H1 (cell line): ENCODE data around the gene METAP1D. TPM values are rescaled to one million over a fixed set of nuclear protein-coding genes. Genes with fewer than 3 reads are reported as not detected.

ENCODE experiments used
- CTCF ChIA-PET: fragments of 300-600 bp; sonication (Branson Sonifier 250); formaldehyde crosslinking; loops from one replicate; lab custom pipeline; 2021; ENCODE audit not compliant: partially characterized antibody; lab: Charles Lee
- POLR2A ChIA-PET: fragments of 300-600 bp; sonication (Branson Sonifier 250); formaldehyde crosslinking; loops from one replicate; lab custom pipeline; 2021; ENCODE audit warnings: inconsistent platforms; ENCODE audit not compliant: partially characterized antibody; lab: Charles Lee
- DNase-seq, 2 experiments: peaks; one replicate each; pipeline versions ENCODE4 v3.0.0 to v3.0.0-alpha.2; 2010 to 2022; ENCODE audit warnings: low spot score in 2 of 2, low read depth in 1 of 2, mixed read lengths in 1 of 2
- FAIRE-seq: peaks from 2 replicates; lab custom pipeline; 2011; peaks lifted over from hg19 to GRCh38; lab: Jason Lieb, UNC
- H2AFZ ChIP-seq: 2 replicates; pipeline ENCODE4 v1.8.1; 2012; ENCODE audit warnings: low read length, inconsistent platforms
- H2AK5ac ChIP-seq: 2 replicates; pipeline ENCODE4 v1.6.1; 2013; ENCODE audit warnings: low read depth, low read length
- H2BK120ac ChIP-seq: replicated peaks from 2 replicates; pipeline ENCODE3; 2013; ENCODE audit warnings: low read depth, low read length, inconsistent platforms
- H2BK12ac ChIP-seq: 2 replicates; pipeline ENCODE4 v1.6.1; 2013; ENCODE audit warnings: low read depth, low read length
- H2BK15ac ChIP-seq: 2 replicates; pipeline ENCODE4 v1.6.1; 2013; ENCODE audit warnings: low read length
- H2BK20ac ChIP-seq: 2 replicates; pipeline ENCODE4 v1.6.1; 2013; ENCODE audit warnings: low read length
- H2BK5ac ChIP-seq: 2 replicates; pipeline ENCODE4 v1.6.1; 2013; ENCODE audit warnings: low read depth, low read length
- H3K14ac ChIP-seq: 2 replicates; pipeline ENCODE4 v1.6.1; 2013; ENCODE audit warnings: inconsistent platforms; ENCODE audit not compliant: insufficient read length
- H3K18ac ChIP-seq: 2 replicates; pipeline ENCODE4 v1.6.1; 2013; ENCODE audit warnings: low read length; ENCODE audit errors: extremely low read depth
- H3K23ac ChIP-seq: 2 replicates; pipeline ENCODE4 v1.6.1; 2013; ENCODE audit warnings: inconsistent platforms; ENCODE audit not compliant: insufficient read length
- H3K23me2 ChIP-seq: 2 replicates; pipeline ENCODE4 v1.6.1; 2013; ENCODE audit warnings: low read depth, low read length
- H3K27ac ChIP-seq: 2 replicates; pipeline ENCODE4 v1.6.1; 2011; ENCODE audit warnings: low read depth, low read length, inconsistent platforms
- H3K27me3 ChIP-seq, 4 experiments: replicated peaks in 1 of 4; 1 replicate in 1 of 4; 2 replicates in 3 of 4; pipeline versions ENCODE4 v1.6.1 to v1.8.1; 2011 to 2013; ENCODE audit warnings: low read length in 3 of 4, mild to moderate bottlenecking in 3 of 4, inconsistent platforms in 2 of 4, mixed read lengths in 2 of 4, moderate library complexity in 1 of 4; ENCODE audit not compliant: control insufficient read depth in 3 of 4, insufficient read depth in 3 of 4; ENCODE audit errors: extremely low read depth in 1 of 4
- H3K36me3 ChIP-seq, 4 experiments: 2 replicates each; pipeline versions ENCODE4 v1.6.1 to v1.8.1; 2011 to 2013; ENCODE audit warnings: mild to moderate bottlenecking in 4 of 4, low read length in 3 of 4, moderate library complexity in 2 of 4, control low read depth in 1 of 4, inconsistent platforms in 1 of 4; ENCODE audit not compliant: insufficient read depth in 4 of 4, control insufficient read depth in 2 of 4
- H3K4ac ChIP-seq: replicated peaks from 2 replicates; pipeline ENCODE3; 2013; ENCODE audit warnings: low read length, low read depth, mixed read lengths, inconsistent platforms; ENCODE audit not compliant: insufficient read length
- H3K4me1 ChIP-seq, 4 experiments: replicated peaks in 1 of 4; 1 replicate in 1 of 4; 2 replicates in 3 of 4; pipeline versions ENCODE4 v1.6.1 to v1.8.1; 2011 to 2013; ENCODE audit warnings: low read length in 3 of 4, inconsistent platforms in 2 of 4, mixed read lengths in 1 of 4; ENCODE audit not compliant: insufficient read depth in 4 of 4, control insufficient read depth in 3 of 4
- H3K4me2 ChIP-seq, 2 experiments: 2 replicates each; pipeline versions ENCODE4 v1.6.1 to v1.8.1; 2011 to 2013; ENCODE audit warnings: low read depth in 2 of 2, low read length in 2 of 2, control low read depth in 1 of 2, inconsistent platforms in 1 of 2, mild to moderate bottlenecking in 1 of 2; ENCODE audit not compliant: insufficient read depth in 1 of 2
- H3K4me3 ChIP-seq, 4 experiments: fragments of 200-600, 300-600 bp in 1 of 4; sonication (generic), shearing (Covaris generic), sonication (Bioruptor Twin) in 1 of 4; 2 replicates each; pipeline versions ENCODE4 v1.5.1 to v1.8.1; 2011 to 2016; ENCODE audit warnings: low read length in 4 of 4, low read depth in 3 of 4, control low read depth in 2 of 4, inconsistent platforms in 2 of 4, mild to moderate bottlenecking in 2 of 4, mixed read lengths in 1 of 4, moderate library complexity in 1 of 4; ENCODE audit not compliant: insufficient read depth in 2 of 4; ENCODE audit errors: extremely low read depth in 1 of 4
- H3K56ac ChIP-seq: replicated peaks from 2 replicates; pipeline ENCODE3; 2013; ENCODE audit warnings: low read depth, mild to moderate bottlenecking, mixed read lengths, low read length, inconsistent platforms; ENCODE audit not compliant: insufficient read length
- H3K79me1 ChIP-seq: 2 replicates; pipeline ENCODE4 v1.6.1; 2013; ENCODE audit warnings: low read depth, low read length, control low read depth
- H3K79me2 ChIP-seq, 2 experiments: 2 replicates each; pipeline versions ENCODE4 v1.6.1 to v1.8.1; 2012 to 2013; ENCODE audit warnings: low read length in 2 of 2, mild to moderate bottlenecking in 2 of 2, inconsistent platforms in 1 of 2; ENCODE audit not compliant: insufficient read depth in 2 of 2, control insufficient read depth in 1 of 2
- H3K9ac ChIP-seq, 4 experiments: replicated peaks in 1 of 4; 1 replicate in 1 of 4; 2 replicates in 3 of 4; pipeline versions ENCODE4 v1.6.1 to v1.8.1; 2011 to 2013; ENCODE audit warnings: low read depth in 3 of 4, low read length in 3 of 4, control low read depth in 2 of 4, mild to moderate bottlenecking in 2 of 4, moderate library complexity in 2 of 4, inconsistent platforms in 1 of 4; ENCODE audit errors: extremely low read depth in 1 of 4
- H3K9me3 ChIP-seq, 2 experiments: 2 replicates each; pipeline versions ENCODE4 v1.6.1 to v1.8.1; 2012 to 2013; ENCODE audit warnings: mild to moderate bottlenecking in 2 of 2, moderate library complexity in 2 of 2, control low read depth in 1 of 2, inconsistent platforms in 1 of 2, low read depth in 1 of 2, low read length in 1 of 2, mixed read lengths in 1 of 2; ENCODE audit not compliant: insufficient read depth in 2 of 2
- H4K20me1 ChIP-seq, 2 experiments: replicated peaks in 1 of 2; 2 replicates each; pipeline versions ENCODE3 to v1.8.1; 2011 to 2013; ENCODE audit warnings: inconsistent platforms in 2 of 2, low read length in 2 of 2, mild to moderate bottlenecking in 1 of 2; ENCODE audit not compliant: insufficient read depth in 2 of 2, control insufficient read depth in 1 of 2
- H4K5ac ChIP-seq: 2 replicates; pipeline ENCODE4 v1.6.1; 2013; ENCODE audit warnings: low read length, low read depth, mixed read lengths, inconsistent platforms; ENCODE audit not compliant: insufficient read length
- H4K8ac ChIP-seq: 2 replicates; pipeline ENCODE4 v1.8.0; 2013; ENCODE audit warnings: mild to moderate bottlenecking, moderate library complexity, low read length, inconsistent platforms; ENCODE audit not compliant: insufficient read depth; ENCODE audit errors: extremely low read depth
- H4K91ac ChIP-seq: replicated peaks from 2 replicates; pipeline ENCODE3; 2013; ENCODE audit warnings: low read length, mixed read lengths, inconsistent platforms; ENCODE audit not compliant: insufficient read length
- ATF3 ChIP-seq: IDR thresholded peaks from 2 replicates; pipeline ENCODE4 v1.6.1; 2011; ENCODE audit warnings: low read depth, mild to moderate bottlenecking, low read length; ENCODE audit not compliant: insufficient read depth
- BRCA1 ChIP-seq: IDR thresholded peaks from 2 replicates; pipeline ENCODE4 v1.6.1; 2012; ENCODE audit warnings: low read depth, low read length, improper control_type of control experiment
- CREB1 ChIP-seq: IDR thresholded peaks from 2 replicates; pipeline ENCODE4 v1.6.1; 2012; ENCODE audit warnings: inconsistent platforms
- EZH2 ChIP-seq: fragments of 200-600 bp; sonication (generic); IDR thresholded peaks from 2 replicates; pipeline ENCODE4 v1.7.1; 2012; ENCODE audit warnings: low read depth, mild to moderate bottlenecking, moderate library complexity, low read length, inconsistent platforms; ENCODE audit not compliant: severe bottlenecking
- HDAC6 ChIP-seq: IDR thresholded peaks from one replicate; pipeline ENCODE4 v1.7.1; 2012; ENCODE audit warnings: low read depth, mild to moderate bottlenecking, inconsistent platforms, low read length, moderate library complexity
- JUN ChIP-seq: IDR thresholded peaks from 2 replicates; pipeline ENCODE4 v1.6.1; 2011; ENCODE audit warnings: low read depth, mild to moderate bottlenecking, improper control_type of control experiment, low read length
- NRF1 ChIP-seq: IDR thresholded peaks from 2 replicates; pipeline ENCODE4 v1.6.1; 2011; ENCODE audit warnings: mild to moderate bottlenecking, low read depth, low read length, improper control_type of control experiment
- POLR2AphosphoS5 ChIP-seq: IDR thresholded peaks from 2 replicates; pipeline ENCODE4 v1.6.1; 2011; ENCODE audit warnings: low read depth, low read length
- POU5F1 ChIP-seq: IDR thresholded peaks from 2 replicates; pipeline ENCODE4 v1.6.1; 2011; ENCODE audit warnings: low read depth, mild to moderate bottlenecking, low read length, moderate library complexity
- RXRA ChIP-seq: IDR thresholded peaks from 2 replicates; pipeline ENCODE4 v1.6.1; 2011; ENCODE audit warnings: low read depth, mild to moderate bottlenecking, low read length, moderate library complexity; ENCODE audit not compliant: insufficient read depth
- SIN3A ChIP-seq, 2 experiments: IDR thresholded peaks in 1 of 2; conservative IDR thresholded peaks in 1 of 2; 2 replicates each; pipeline ENCODE4 v1.6.1; 2011 to 2012; ENCODE audit warnings: low read length in 2 of 2, improper control_type of control experiment in 1 of 2, low read depth in 1 of 2, mild to moderate bottlenecking in 1 of 2
- SP1 ChIP-seq: IDR thresholded peaks from 2 replicates; pipeline ENCODE4 v1.6.1; 2011; ENCODE audit warnings: low read depth, low read length
- SRF ChIP-seq: IDR thresholded peaks from 2 replicates; pipeline ENCODE4 v1.6.1; 2011; ENCODE audit warnings: mild to moderate bottlenecking, low read depth, low read length, moderate library complexity
- SUZ12 ChIP-seq: fragments of 200-600 bp; sonication (generic); IDR thresholded peaks from 2 replicates; pipeline ENCODE4 v1.6.1; 2012; ENCODE audit warnings: mild to moderate bottlenecking, inconsistent platforms, low read length, moderate library complexity, mixed read lengths
- WGBS, 2 experiments: shearing (Covaris generic) in 1 of 2; methylation state at CpG; one replicate each; pipeline versions ENCODE4 v1.1.6 to v1.1.7; 2013 to 2015; ENCODE audit warnings: low lambda C conversion rate in 2 of 2, mixed read lengths in 2 of 2, inconsistent platforms in 1 of 2, low coverage in 1 of 2, missing lambda C conversion rate in 1 of 2; ENCODE audit not compliant: insufficient replicate concordance in 2 of 2, insufficient coverage in 1 of 2, insufficient read length in 1 of 2; ENCODE audit errors: extremely low coverage in 1 of 2, missing lambda C conversion rate in 1 of 2; 5-methylcytosine and 5-hydroxymethylcytosine counted together
- polyA plus RNA-seq, 7 experiments: library from polyadenylated mRNA; depleted of rRNA in 3 of 7; stranded (reverse) in 5 of 7; unstranded in 2 of 7; fragments of >200 nt in 5 of 7; fragments of 200-250 nt in 2 of 7; gene quantifications; 1 replicate in 5 of 7; 2 replicates in 1 of 7; 4 replicates in 1 of 7; pipeline versions ENCODE4 v1.2.1 to v1.2.3, GENCODE V29; 2011 to 2013; ENCODE audit warnings: missing spikeins in 2 of 7, mixed read lengths in 2 of 7
- total RNA-seq: library from RNA; stranded (reverse); fragmentation: NEBNext Ultra II Directional; extraction: Animal tissue kit (Norgen Biotek cat#: 25700); gene quantifications from 2 replicates; pipeline ENCODE4 v1.2.1, GENCODE V29; 2021

The METAP1D gene
- total and polyA plus RNA-seq, 2 of the 8 experiments (the other 6 are each of a cell fraction or from before 2014, with no cell fraction given) = 3.9 to 6.2 TPM

- H2BK5ac ChIP-seq = no peak overlapping the region
- no peak overlapping the region for H2BK12ac ChIP-seq
- 87% methylated on average over 1 of the region's 1 CpG; no CpG with 5 or more reads in 1 of the 2 experiments for WGBS, 2 experiments
- no peaks in the 10 kb centered on the region for H3K79me1 ChIP-seq
- H4K20me1 ChIP-seq = no peaks in the 10 kb centered on the region
- no peak overlapping the region for H3K18ac ChIP-seq
- H3K23me2 ChIP-seq = no peaks in the 10 kb centered on the region
- FAIRE-seq (no peak), DNase-seq (no peak)
- H2BK20ac ChIP-seq = no peak overlapping the region
- H4K5ac ChIP-seq = no peak overlapping the region
- H2BK15ac ChIP-seq = no peak overlapping the region
- ChIA-PET CTCF (interaction anchor here (0.8 to 1.4 kb wide), 4 partner anchors 10 to 51 kb away, joined by 3 to 4 read pairs (median 4); no protein-coding TSS in a partner anchor), POLR2A (interaction anchor here (1.5 kb wide), 1 partner anchor 10 kb away, joined by 7 read pairs; no protein-coding TSS in a partner anchor)
- H3K23ac ChIP-seq = no peak overlapping the region
- H3K4me2 ChIP-seq = no peak overlapping the region
- no peak overlapping the region for H2AK5ac ChIP-seq
- H3K36me3 ChIP-seq = no peaks in the 10 kb centered on the region
- no peak overlapping the region for H3K4me3 ChIP-seq
- no peaks in the 10 kb centered on the region for H3K4me1 ChIP-seq
- H2AFZ ChIP-seq = no peak overlapping the region
- no peak overlapping the region for H3K56ac ChIP-seq
- H3K79me2 ChIP-seq = no peaks in the 10 kb centered on the region
- no peaks in the 10 kb centered on the region for H3K9me3 ChIP-seq
- H3K27me3 ChIP-seq = no peaks in the 10 kb centered on the region
- no peak overlapping the region for H3K14ac ChIP-seq
- no peak overlapping the region for H4K8ac ChIP-seq
- H4K91ac ChIP-seq = no peak overlapping the region
- H3K9ac ChIP-seq = no peak overlapping the region
- no peak overlapping the region for H2BK120ac ChIP-seq
- H3K4ac ChIP-seq = no peak overlapping the region
- no peak overlapping the region for H3K27ac ChIP-seq
- no peak for TF ChIP-seq BRCA1
- no peak for TF ChIP-seq EZH2
- TF ChIP-seq NRF1 = no peak
- TF ChIP-seq SIN3A (conservative IDR thresholded peaks at IDR 0.05 in 1 of 2, IDR thresholded peaks at IDR 0.05 in 1 of 2; ENCODE audit: low read depth in 1 of 2, low read length in 2 of 2) = no peak
- no peak for TF ChIP-seq JUN
- TF ChIP-seq CREB1 = no peak
- TF ChIP-seq POLR2AphosphoS5 = no peak
- no peak for TF ChIP-seq SP1
- TF ChIP-seq HDAC6 = no peak
- no peak for TF ChIP-seq POU5F1
- TF ChIP-seq SRF = no peak
- no peak for TF ChIP-seq SUZ12
- no peak for TF ChIP-seq ATF3
- no peak for TF ChIP-seq RXRA
Observed at GRCh38 chr2:172062402-172063004, 62.8 kb downstream of the METAP1D start.
